Gastrocnemius medialis (tissue), 4 donors: Measurements from ENCODE around the gene ICE1.

Experiments
- POLR2A ChIP-seq, 2 donors: fragments of 450-650 bp; IDR thresholded peaks; one replicate each; pipeline ENCODE4 v1.6.1; 2017; ENCODE audit warnings: antibody characterized with exemption in 2 of 2, mild to moderate bottlenecking in 2 of 2, moderate library complexity in 2 of 2
- TF ChIP-seq, protein P1 (sequence below), 5 experiments: fragments of 450-650 bp in 3 of 5; fragments of 200-600 bp in 2 of 5; sonication (generic) in 2 of 5; IDR thresholded peaks in 4 of 5; conservative IDR thresholded peaks in 1 of 5; 1 replicate in 4 of 5; 2 replicates in 1 of 5; pipeline ENCODE4 v1.5.1; 2016 to 2019; ENCODE audit warnings: antibody characterized with exemption in 5 of 5, mild to moderate bottlenecking in 3 of 5, moderate library complexity in 3 of 5

DNA sequence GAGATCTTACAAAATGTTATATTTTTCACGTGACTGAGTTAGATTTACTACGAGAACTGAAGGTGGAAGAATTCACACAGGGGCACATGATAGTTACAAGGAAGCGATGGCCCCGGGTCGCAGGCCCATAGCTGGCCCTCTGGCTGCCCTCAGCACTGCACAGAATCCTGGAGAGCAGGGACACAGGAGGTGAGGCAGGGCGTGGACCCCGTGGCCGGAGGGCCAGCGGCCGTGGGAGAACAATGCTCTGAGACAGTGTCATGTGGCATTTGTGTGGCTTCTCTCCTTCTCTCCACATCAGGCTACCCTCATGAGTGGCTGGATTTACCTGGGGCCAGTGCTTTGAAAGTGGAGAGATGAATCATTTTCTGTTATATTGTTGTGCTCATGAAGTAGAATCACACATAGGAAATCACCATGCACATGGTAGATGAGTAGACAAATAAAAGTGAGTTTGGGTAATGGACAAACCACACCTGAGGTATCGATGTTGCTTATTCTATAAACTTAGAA, 89.5 kb downstream of the ICE1 start:
- TF ChIP-seq, protein P1, sequence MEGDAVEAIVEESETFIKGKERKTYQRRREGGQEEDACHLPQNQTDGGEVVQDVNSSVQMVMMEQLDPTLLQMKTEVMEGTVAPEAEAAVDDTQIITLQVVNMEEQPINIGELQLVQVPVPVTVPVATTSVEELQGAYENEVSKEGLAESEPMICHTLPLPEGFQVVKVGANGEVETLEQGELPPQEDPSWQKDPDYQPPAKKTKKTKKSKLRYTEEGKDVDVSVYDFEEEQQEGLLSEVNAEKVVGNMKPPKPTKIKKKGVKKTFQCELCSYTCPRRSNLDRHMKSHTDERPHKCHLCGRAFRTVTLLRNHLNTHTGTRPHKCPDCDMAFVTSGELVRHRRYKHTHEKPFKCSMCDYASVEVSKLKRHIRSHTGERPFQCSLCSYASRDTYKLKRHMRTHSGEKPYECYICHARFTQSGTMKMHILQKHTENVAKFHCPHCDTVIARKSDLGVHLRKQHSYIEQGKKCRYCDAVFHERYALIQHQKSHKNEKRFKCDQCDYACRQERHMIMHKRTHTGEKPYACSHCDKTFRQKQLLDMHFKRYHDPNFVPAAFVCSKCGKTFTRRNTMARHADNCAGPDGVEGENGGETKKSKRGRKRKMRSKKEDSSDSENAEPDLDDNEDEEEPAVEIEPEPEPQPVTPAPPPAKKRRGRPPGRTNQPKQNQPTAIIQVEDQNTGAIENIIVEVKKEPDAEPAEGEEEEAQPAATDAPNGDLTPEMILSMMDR (IDR thresholded peaks at IDR 0.05 in 4 of 5, conservative IDR thresholded peaks at IDR 0.05 in 1 of 5), result no peak
- no peak for TF ChIP-seq POLR2A (IDR thresholded peaks at IDR 0.05)
